Nephron progenitor cell (in vitro differentiated cells): Measurements from ENCODE around the gene AMELX.

Source experiments
- DNase-seq: peaks from one replicate; pipeline ENCODE4 v3.0.0; 2021
- H3K27ac Mint-ChIP-seq: 2 replicates; pipeline ENCODE4 v1.8.0; 2021; ENCODE audit warnings: mild to moderate bottlenecking, moderate library complexity, mixed read lengths
- H3K27me3 Mint-ChIP-seq: 2 replicates; pipeline ENCODE4 v1.8.0; 2021; ENCODE audit warnings: mild to moderate bottlenecking, low read depth, mixed read lengths; ENCODE audit not compliant: poor library complexity
- H3K36me3 Mint-ChIP-seq: 2 replicates; pipeline ENCODE4 v1.8.0; 2021; ENCODE audit warnings: low read depth, mixed read lengths
- H3K4me1 Mint-ChIP-seq: 2 replicates; pipeline ENCODE4 v1.8.0; 2021; ENCODE audit warnings: mixed read lengths
- H3K4me3 Mint-ChIP-seq: 2 replicates; pipeline ENCODE4 v1.8.0; 2021; ENCODE audit warnings: mild to moderate bottlenecking, moderate library complexity, mixed read lengths
- H3K9me3 Mint-ChIP-seq: 2 replicates; pipeline ENCODE4 v1.8.0; 2021; ENCODE audit warnings: mild to moderate bottlenecking, moderate library complexity, mixed read lengths
- CTCF ChIP-seq: fragments of 200-600 bp; sonication (generic); IDR thresholded peaks from 2 replicates; pipeline ENCODE4 v1.5.0; 2021; ENCODE audit warnings: antibody characterized with exemption

AMELX gene

GRCh38 chrX:11331788-11332187 is 38.6 kb downstream of the AMELX start:
- Mint-ChIP-seq H3K27me3 (no peaks in the 10 kb centered on the region), H3K27ac (no peak overlapping the region), H3K36me3 (no peaks in the 10 kb centered on the region), H3K4me3 (no peak overlapping the region), H3K9me3 (peaks cover 20% of the 10 kb centered on the region), H3K4me1 (no peaks in the 10 kb centered on the region)
- no peak for TF ChIP-seq CTCF
- DNase-seq, result no peak

GRCh38 chrX:11334165-11334564 is 41.0 kb downstream of the AMELX start:
- no peaks in the 10 kb centered on the region for H3K36me3 Mint-ChIP-seq
- H3K27ac Mint-ChIP-seq, result no peak overlapping the region
- H3K4me3 Mint-ChIP-seq, result no peak overlapping the region

GRCh38 chrX:11336201-11336600 is 43.0 kb downstream of the AMELX start:
- Mint-ChIP-seq H3K4me1 (no peaks in the 10 kb centered on the region), H3K4me3 (no peak overlapping the region), H3K36me3 (no peaks in the 10 kb centered on the region), H3K27me3 (peaks cover 9% of the 10 kb centered on the region), H3K27ac (no peak overlapping the region), H3K9me3 (peaks cover 33% of the 10 kb centered on the region)
- TF ChIP-seq CTCF, result no peak
- no peak for DNase-seq

More at GRCh38 chrX:11334165-11334564, 41.0 kb downstream of the AMELX start:
- H3K9me3 Mint-ChIP-seq, result peaks cover 24% of the 10 kb centered on the region
- no peaks in the 10 kb centered on the region for H3K27me3 Mint-ChIP-seq
- TF ChIP-seq CTCF, result no peak
- no peak for DNase-seq
- no peaks in the 10 kb centered on the region for H3K4me1 Mint-ChIP-seq

- no peak overlapping the region for H3K4me3 Mint-ChIP-seq
Measured at GRCh38 chrX:11337292-11338009, 44.2 kb downstream of the AMELX start.

GRCh38 chrX:11341274-11342201 is 48.3 kb downstream of the AMELX start:
- Mint-ChIP-seq H3K4me3 (no peak overlapping the region), H3K36me3 (no peaks in the 10 kb centered on the region), H3K4me1 (peaks cover 5% of the 10 kb centered on the region), H3K27ac (no peak overlapping the region), H3K27me3 (peaks cover 9% of the 10 kb centered on the region), H3K9me3 (peaks cover 23% of the 10 kb centered on the region)
- TF ChIP-seq CTCF, result no peak
- no peak for DNase-seq

More at GRCh38 chrX:11337292-11338009, 44.2 kb downstream of the AMELX start:
- peaks cover 32% of the 10 kb centered on the region for H3K9me3 Mint-ChIP-seq
- H3K4me1 Mint-ChIP-seq, result peaks cover 5% of the 10 kb centered on the region
- H3K27me3 Mint-ChIP-seq, result peaks cover 9% of the 10 kb centered on the region
- no peaks in the 10 kb centered on the region for H3K36me3 Mint-ChIP-seq
- H3K27ac Mint-ChIP-seq, result no peak overlapping the region
- DNase-seq, result no peak
- TF ChIP-seq CTCF, result no peak
